Measurements from ENCODE around the gene SPATC1L.
"Not testable (repeated sequence)": the region's sequence is repeated elsewhere in the genome, so short reads cannot be mapped to it uniquely, and the experiment has no call there.

Gene SPATC1L

GRCh38 chr21:46199436-46200373 lies 15.4 kb upstream of the SPATC1L start:
- no peak for DNase-seq

GRCh38 chr21:46196733-46197132 lies 12.5 kb upstream of the SPATC1L start:
- no peak for DNase-seq

GRCh38 chr21:46195595-46196195 lies 11.4 kb upstream of the SPATC1L start:
- DNase-seq = no peak

GRCh38 chr21:46194374-46195334 lies 10.4 kb upstream of the SPATC1L start:
- no peak for DNase-seq

GRCh38 chr21:46193829-46194373 lies 9.6 kb upstream of the SPATC1L start:
- DNase-seq = no peak

- DNase-seq = no peak
Measured at GRCh38 chr21:46191686-46192575, 7.7 kb upstream of the SPATC1L start.

GRCh38 chr21:46191257-46191685 lies 7.0 kb upstream of the SPATC1L start:
- DNase-seq = no peak

GRCh38 chr21:46190491-46191131 lies 6.4 kb upstream of the SPATC1L start:
- DNase-seq = no peak

GRCh38 chr21:46189959-46190490 lies 5.8 kb upstream of the SPATC1L start:
- no peak for DNase-seq

GRCh38 chr21:46189213-46189958 lies 5.1 kb upstream of the SPATC1L start:
- DNase-seq = no peak

GRCh38 chr21:46188226-46189212 lies 4.3 kb upstream of the SPATC1L start:
- DNase-seq = no peak

GRCh38 chr21:46187814-46188213 lies 3.6 kb upstream of the SPATC1L start:
- DNase-seq = no peak

GRCh38 chr21:46187261-46187660 lies 3.0 kb upstream of the SPATC1L start:
- no peak for DNase-seq

GRCh38 chr21:46185716-46186115 lies 1.5 kb upstream of the SPATC1L start:
- DNase-seq = no peak

- peak; percentile 59 for DNase-seq
Measured at GRCh38 chr21:46184625-46185555, 631 bp upstream of the SPATC1L start.

GRCh38 chr21:46183337-46183909 lies 836 bp downstream of the SPATC1L start:
- not testable (repeated sequence) for DNase-seq

Data from RPMI8226 (cell line).